ENCODE data around the gene PRUNE2.
"Not testable (repeated sequence)": the region's sequence is repeated elsewhere in the genome, so short reads cannot be mapped to it uniquely, and the experiment has no call there.

Gene PRUNE2

GRCh38 chr9:76905791-76906646, at the start of gene PRUNE2:
TSS of gene PRUNE2 (minus strand) at chr9:76906114. CDS start at chr9:76905963, 151 bp downstream.
- peak; percentile 52 for DNase-seq (ENCODE audit: low read depth)
- in situ Hi-C loops (cut with HindIII; ENCODE audit: low sequenced_read_pairs) = no loop called here
- H3K4me3 ChIP-seq (ENCODE audit: low read depth, low read length) = peak within 1 kb of the TSS; percentile 51
- no peak for TF ChIP-seq CTCF (IDR thresholded peaks at IDR 0.05; ENCODE audit: low read depth, low read length, missing control alignments)

- H3K4me3 ChIP-seq (ENCODE audit: low read depth, low read length); DNase-seq (ENCODE audit: low read depth); in situ Hi-C loops (cut with HindIII; ENCODE audit: low sequenced_read_pairs): not testable (repeated sequence)
These were observed 49.5 kb upstream of the PRUNE2 start for GRCh38 chr9:76955406-76955805.

- in situ Hi-C loops (cut with HindIII; ENCODE audit: low sequenced_read_pairs) = no loop called here
- TF ChIP-seq CTCF (IDR thresholded peaks at IDR 0.05; ENCODE audit: low read depth, low read length, missing control alignments) = no peak
- no peak for DNase-seq (ENCODE audit: low read depth)
- no peak overlapping the region for H3K4me3 ChIP-seq (ENCODE audit: low read depth, low read length)
These were observed 44.0 kb upstream of the PRUNE2 start for GRCh38 chr9:76949865-76950264.

GRCh38 chr9:76944011-76944410, 38.1 kb upstream of the PRUNE2 start:
- in situ Hi-C loops (cut with HindIII; ENCODE audit: low sequenced_read_pairs) = no loop called here
- no peak overlapping the region for H3K4me3 ChIP-seq (ENCODE audit: low read depth, low read length)
- TF ChIP-seq CTCF (IDR thresholded peaks at IDR 0.05; ENCODE audit: low read depth, low read length, missing control alignments) = no peak
- no peak for DNase-seq (ENCODE audit: low read depth)

GRCh38 chr9:76943054-76943453, 37.1 kb upstream of the PRUNE2 start:
- TF ChIP-seq CTCF (IDR thresholded peaks at IDR 0.05; ENCODE audit: low read depth, low read length, missing control alignments) = no peak
- H3K4me3 ChIP-seq (ENCODE audit: low read depth, low read length) = no peak overlapping the region
- DNase-seq (ENCODE audit: low read depth) = no peak
- in situ Hi-C loops (cut with HindIII; ENCODE audit: low sequenced_read_pairs) = no loop called here

GRCh38 chr9:76932757-76933156, 26.8 kb upstream of the PRUNE2 start:
- in situ Hi-C loops (cut with HindIII; ENCODE audit: low sequenced_read_pairs) = loop anchor here (5.0 kb wide), 1 partner anchor 40 kb away; no protein-coding TSS in a partner anchor
- no peak for DNase-seq (ENCODE audit: low read depth)
- H3K4me3 ChIP-seq (ENCODE audit: low read depth, low read length) = no peak overlapping the region
- TF ChIP-seq CTCF (IDR thresholded peaks at IDR 0.05; ENCODE audit: low read depth, low read length, missing control alignments) = no peak

GRCh38 chr9:76932265-76932664, 26.4 kb upstream of the PRUNE2 start:
- no peak for TF ChIP-seq CTCF (IDR thresholded peaks at IDR 0.05; ENCODE audit: low read depth, low read length, missing control alignments)
- no peak for DNase-seq (ENCODE audit: low read depth)
- no peak overlapping the region for H3K4me3 ChIP-seq (ENCODE audit: low read depth, low read length)
- in situ Hi-C loops (cut with HindIII; ENCODE audit: low sequenced_read_pairs) = loop anchor here (5.0 kb wide), 1 partner anchor 40 kb away; no protein-coding TSS in a partner anchor

Data from astrocyte of the cerebellum (primary cell).